HepG2 (cell line): ENCODE measurements around the gene TBC1D24. TPM values are rescaled to one million over a fixed set of nuclear protein-coding genes. Genes with fewer than 3 reads are reported as not detected.

ENCODE experiments used
- CREM ChIP-seq, 2 experiments: sonication (generic) in 1 of 2; formaldehyde crosslinking in 1 of 2; IDR thresholded peaks; 2 replicates each; pipeline versions ENCODE4 v1.4.0 to v1.6.1; 2016 to 2020; ENCODE audit warnings: antibody characterized with exemption in 1 of 2, mild to moderate bottlenecking in 1 of 2, missing genetic modification reagents in 1 of 2
- MEIS2 ChIP-seq: sonication (generic); formaldehyde crosslinking; IDR thresholded peaks from 2 replicates; pipeline ENCODE4 v1.9.0; 2021; ENCODE audit warnings: mild to moderate bottlenecking, missing genetic modification reagents
- NCOR1 ChIP-seq: fragments of 200-600 bp; sonication (generic); IDR thresholded peaks from 2 replicates; pipeline ENCODE4 v1.7.0; 2017; ENCODE audit warnings: antibody characterized with exemption, low read length, borderline replicate concordance
- NFYC ChIP-seq: IDR thresholded peaks from 2 replicates; pipeline ENCODE4 v1.6.1; 2016; ENCODE audit warnings: missing genetic modification reagents, missing compliant biosample characterization
- ONECUT2 ChIP-seq: sonication (generic); formaldehyde crosslinking; IDR thresholded peaks from 2 replicates; pipeline ENCODE4 v1.4.0; 2020; ENCODE audit warnings: missing genetic modification reagents
- PRDM15 ChIP-seq: sonication (generic); formaldehyde crosslinking; IDR thresholded peaks from 2 replicates; pipeline ENCODE4 v1.4.0; 2020; ENCODE audit warnings: missing genetic modification reagents
- RAD21 ChIP-seq: fragments of 450-650 bp; formaldehyde crosslinking; IDR thresholded peaks from 2 replicates; pipeline ENCODE4 v1.5.0; 2020; ENCODE audit warnings: mild to moderate bottlenecking
- TFE3 ChIP-seq: IDR thresholded peaks from 2 replicates; pipeline ENCODE4 v1.6.1; 2016
- ZBTB38 ChIP-seq: sonication (generic); formaldehyde crosslinking; IDR thresholded peaks from 2 replicates; pipeline ENCODE4 v1.5.1; 2020; ENCODE audit warnings: mild to moderate bottlenecking, missing genetic modification reagents
- ZKSCAN5 ChIP-seq: sonication (generic); formaldehyde crosslinking; IDR thresholded peaks from 2 replicates; pipeline ENCODE4 v1.5.1; 2020; ENCODE audit warnings: mild to moderate bottlenecking, missing genetic modification reagents
- ZNF749 ChIP-seq: sonication (generic); formaldehyde crosslinking; IDR thresholded peaks from 2 replicates; pipeline ENCODE4 v1.8.0; 2022; ENCODE audit warnings: mild to moderate bottlenecking, missing genetic modification reagents, moderate library complexity, borderline replicate concordance
- polyA plus RNA-seq, 8 experiments: library from polyadenylated mRNA; depleted of rRNA in 3 of 8; stranded (reverse) in 7 of 8; unstranded in 1 of 8; fragments of >200 nt; fragmentation: Illumina TruSeq in 4 of 8; extraction: Trizol in 4 of 8; gene quantifications; 2 replicates each; pipeline versions ENCODE4 v1.2.1 to v1.2.3, GENCODE V29; 2011 to 2016; ENCODE audit warnings: low read depth in 4 of 8, missing spikeins in 1 of 8, mixed read lengths in 1 of 8; ENCODE audit not compliant: insufficient read depth in 1 of 8
- total RNA-seq, 5 experiments: library from RNA; depleted of rRNA; stranded (reverse); fragments of >200 nt; fragmentation: Illumina TruSeq; extraction: Trizol; gene quantifications; 2 replicates each; pipeline ENCODE4 v1.2.3, GENCODE V29; 2016; ENCODE audit warnings: low read depth in 1 of 5
- TF ChIP-seq, protein P1 (sequence below): sonication (generic); formaldehyde crosslinking; IDR thresholded peaks from 2 replicates; pipeline ENCODE4 v1.4.0; 2020; ENCODE audit warnings: missing genetic modification reagents, borderline replicate concordance
- TF ChIP-seq, protein P2 (sequence below): sonication (generic); formaldehyde crosslinking; IDR thresholded peaks from 2 replicates; pipeline ENCODE4 v1.8.0; 2023; ENCODE audit warnings: mild to moderate bottlenecking, missing genetic modification reagents
- TF ChIP-seq, protein P3 (sequence below): sonication (generic); formaldehyde crosslinking; IDR thresholded peaks from 2 replicates; pipeline ENCODE4 v1.5.0; 2020; ENCODE audit warnings: missing genetic modification reagents
- TF ChIP-seq, protein P4 (sequence below): sonication (generic); formaldehyde crosslinking; IDR thresholded peaks from 2 replicates; pipeline ENCODE4 v1.5.1; 2020; ENCODE audit warnings: missing genetic modification reagents, mild to moderate bottlenecking, borderline replicate concordance

TBC1D24 gene
- total and polyA plus RNA-seq, 2 of the 13 experiments (the other 11 are each of a cell fraction or from before 2014, with no cell fraction given), result 7.7 to 13.7 TPM

- peak; percentile 44; the same call in 1 of the 2 replicates for TF ChIP-seq RAD21
- no peak for TF ChIP-seq TFE3 (CRISPR knock-in tag)
- peak; percentile 78 for TF ChIP-seq NFYC
- TF ChIP-seq ONECUT2, result no peak
- TF ChIP-seq NCOR1, result no peak
- TF ChIP-seq ZNF749 (CRISPR knock-in tag), result no peak
- no peak for TF ChIP-seq ZKSCAN5
- peak; percentile 48; the same call in 1 of the 2 replicates for TF ChIP-seq MEIS2
- TF ChIP-seq, protein P1, sequence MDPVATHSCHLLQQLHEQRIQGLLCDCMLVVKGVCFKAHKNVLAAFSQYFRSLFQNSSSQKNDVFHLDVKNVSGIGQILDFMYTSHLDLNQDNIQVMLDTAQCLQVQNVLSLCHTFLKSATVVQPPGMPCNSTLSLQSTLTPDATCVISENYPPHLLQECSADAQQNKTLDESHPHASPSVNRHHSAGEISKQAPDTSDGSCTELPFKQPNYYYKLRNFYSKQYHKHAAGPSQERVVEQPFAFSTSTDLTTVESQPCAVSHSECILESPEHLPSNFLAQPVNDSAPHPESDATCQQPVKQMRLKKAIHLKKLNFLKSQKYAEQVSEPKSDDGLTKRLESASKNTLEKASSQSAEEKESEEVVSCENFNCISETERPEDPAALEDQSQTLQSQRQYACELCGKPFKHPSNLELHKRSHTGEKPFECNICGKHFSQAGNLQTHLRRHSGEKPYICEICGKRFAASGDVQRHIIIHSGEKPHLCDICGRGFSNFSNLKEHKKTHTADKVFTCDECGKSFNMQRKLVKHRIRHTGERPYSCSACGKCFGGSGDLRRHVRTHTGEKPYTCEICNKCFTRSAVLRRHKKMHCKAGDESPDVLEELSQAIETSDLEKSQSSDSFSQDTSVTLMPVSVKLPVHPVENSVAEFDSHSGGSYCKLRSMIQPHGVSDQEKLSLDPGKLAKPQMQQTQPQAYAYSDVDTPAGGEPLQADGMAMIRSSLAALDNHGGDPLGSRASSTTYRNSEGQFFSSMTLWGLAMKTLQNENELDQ (CRISPR knock-in tag), result no peak
- TF ChIP-seq, protein P2, sequence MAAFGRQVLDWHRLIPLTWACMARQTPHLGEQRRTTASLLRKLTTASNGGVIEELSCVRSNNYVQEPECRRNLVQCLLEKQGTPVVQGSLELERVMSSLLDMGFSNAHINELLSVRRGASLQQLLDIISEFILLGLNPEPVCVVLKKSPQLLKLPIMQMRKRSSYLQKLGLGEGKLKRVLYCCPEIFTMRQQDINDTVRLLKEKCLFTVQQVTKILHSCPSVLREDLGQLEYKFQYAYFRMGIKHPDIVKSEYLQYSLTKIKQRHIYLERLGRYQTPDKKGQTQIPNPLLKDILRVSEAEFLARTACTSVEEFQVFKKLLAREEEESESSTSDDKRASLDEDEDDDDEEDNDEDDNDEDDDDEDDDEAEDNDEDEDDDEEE (CRISPR knock-in tag), result peak; percentile 81
- peak; percentile 82 for TF ChIP-seq PRDM15 (CRISPR knock-in tag)
- TF ChIP-seq CREM (IDR thresholded peaks at IDR 0.05), result no peak
- TF ChIP-seq CREM (CRISPR knock-in tag; IDR thresholded peaks at IDR 0.05), result no peak
- TF ChIP-seq, protein P3, sequence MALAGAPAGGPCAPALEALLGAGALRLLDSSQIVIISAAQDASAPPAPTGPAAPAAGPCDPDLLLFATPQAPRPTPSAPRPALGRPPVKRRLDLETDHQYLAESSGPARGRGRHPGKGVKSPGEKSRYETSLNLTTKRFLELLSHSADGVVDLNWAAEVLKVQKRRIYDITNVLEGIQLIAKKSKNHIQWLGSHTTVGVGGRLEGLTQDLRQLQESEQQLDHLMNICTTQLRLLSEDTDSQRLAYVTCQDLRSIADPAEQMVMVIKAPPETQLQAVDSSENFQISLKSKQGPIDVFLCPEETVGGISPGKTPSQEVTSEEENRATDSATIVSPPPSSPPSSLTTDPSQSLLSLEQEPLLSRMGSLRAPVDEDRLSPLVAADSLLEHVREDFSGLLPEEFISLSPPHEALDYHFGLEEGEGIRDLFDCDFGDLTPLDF, result no peak
- no peak for TF ChIP-seq ZBTB38
- TF ChIP-seq, protein P4, sequence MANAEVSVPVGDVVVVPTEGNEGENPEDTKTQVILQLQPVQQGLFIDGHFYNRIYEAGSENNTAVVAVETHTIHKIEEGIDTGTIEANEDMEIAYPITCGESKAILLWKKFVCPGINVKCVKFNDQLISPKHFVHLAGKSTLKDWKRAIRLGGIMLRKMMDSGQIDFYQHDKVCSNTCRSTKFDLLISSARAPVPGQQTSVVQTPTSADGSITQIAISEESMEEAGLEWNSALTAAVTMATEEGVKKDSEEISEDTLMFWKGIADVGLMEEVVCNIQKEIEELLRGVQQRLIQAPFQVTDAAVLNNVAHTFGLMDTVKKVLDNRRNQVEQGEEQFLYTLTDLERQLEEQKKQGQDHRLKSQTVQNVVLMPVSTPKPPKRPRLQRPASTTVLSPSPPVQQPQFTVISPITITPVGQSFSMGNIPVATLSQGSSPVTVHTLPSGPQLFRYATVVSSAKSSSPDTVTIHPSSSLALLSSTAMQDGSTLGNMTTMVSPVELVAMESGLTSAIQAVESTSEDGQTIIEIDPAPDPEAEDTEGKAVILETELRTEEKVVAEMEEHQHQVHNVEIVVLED (CRISPR knock-in tag), result peak; percentile 81
Measured at GRCh38 chr16:2537451-2538379, 62.8 kb downstream of the TBC1D24 start, which contains the start of gene PDPK1 (continued).
